ENCODE data around the gene SPRR2B.
"Not testable (repeated sequence)": the region's sequence is repeated elsewhere in the genome, so short reads cannot be mapped to it uniquely, and the experiment has no call there.

SPRR2B gene

DNA sequence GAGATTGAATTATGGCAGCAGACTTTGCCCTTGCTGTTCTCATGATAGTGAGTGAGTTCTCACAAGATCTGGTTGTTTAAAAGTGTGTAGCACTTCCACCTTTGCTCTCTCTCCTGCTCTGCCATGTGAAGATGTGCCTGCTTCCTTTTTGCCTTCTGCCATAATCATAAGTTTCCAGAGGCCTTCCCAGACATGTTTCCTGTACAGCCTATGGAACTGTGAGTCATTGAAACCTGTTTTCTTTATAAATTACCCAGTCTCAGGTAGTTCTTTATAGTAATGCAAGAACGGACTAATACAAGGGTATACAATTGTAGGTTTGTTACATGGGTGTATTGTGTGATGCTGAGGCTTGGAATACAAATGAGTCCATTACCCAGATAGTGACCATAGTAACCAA, 36.2 kb downstream of the SPRR2B start:
- DNase-seq (ENCODE audit: low read depth in 2 of 2, low spot score in 1 of 2) = no peak

DNA sequence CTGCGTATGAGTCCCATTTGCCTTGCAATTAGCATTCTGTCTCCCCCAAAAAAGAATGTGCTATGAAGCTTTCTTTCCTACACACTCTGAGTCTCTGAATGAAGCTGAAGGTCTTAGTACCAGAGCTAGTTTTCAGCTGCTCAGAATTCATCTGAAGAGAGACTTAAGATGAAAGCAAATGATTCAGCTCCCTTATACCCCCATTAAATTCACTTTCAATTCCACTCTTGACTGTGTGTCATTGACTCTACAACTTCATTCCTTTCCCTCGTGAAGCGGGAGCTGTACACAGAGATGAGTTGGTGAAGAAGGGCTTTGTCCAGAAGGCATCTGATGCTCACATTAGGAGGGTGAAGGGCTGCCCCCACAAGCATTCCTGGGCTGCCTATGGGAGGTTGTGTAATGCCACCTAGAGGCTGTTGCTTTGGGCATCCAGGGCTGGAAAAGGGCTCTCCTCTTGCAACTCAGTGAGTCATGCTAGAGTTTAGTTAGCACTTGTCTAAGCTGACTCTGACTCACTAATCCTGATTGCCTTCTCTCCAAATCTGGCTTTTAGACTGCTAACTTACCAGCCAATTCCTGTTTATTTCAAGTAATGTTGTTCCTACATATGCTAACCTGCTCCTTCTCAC, 38.6 kb downstream of the SPRR2B start:
- DNase-seq (ENCODE audit: low read depth in 2 of 2, low spot score in 1 of 2) = no peak

DNA sequence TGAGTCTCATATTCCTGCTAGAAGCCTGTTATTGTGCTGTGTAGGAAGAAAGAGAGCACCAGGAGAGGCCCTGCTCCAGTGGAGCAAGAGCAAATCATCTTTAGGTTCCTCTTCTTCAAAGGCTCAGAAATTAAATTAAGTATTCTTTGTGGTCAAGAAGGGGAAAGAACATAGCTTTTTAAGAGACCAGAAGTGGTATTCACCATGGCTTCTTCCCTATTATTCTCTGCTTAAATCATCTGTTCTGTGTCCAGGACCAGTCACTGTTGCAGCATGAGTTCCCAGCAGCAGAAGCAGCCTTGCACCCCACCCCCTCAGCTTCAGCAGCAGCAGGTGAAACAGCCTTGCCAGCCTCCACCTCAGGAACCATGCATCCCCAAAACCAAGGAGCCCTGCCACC, 39.3 kb downstream of the SPRR2B start:
- no peak for DNase-seq (ENCODE audit: low read depth in 2 of 2, low spot score in 1 of 2)

DNA sequence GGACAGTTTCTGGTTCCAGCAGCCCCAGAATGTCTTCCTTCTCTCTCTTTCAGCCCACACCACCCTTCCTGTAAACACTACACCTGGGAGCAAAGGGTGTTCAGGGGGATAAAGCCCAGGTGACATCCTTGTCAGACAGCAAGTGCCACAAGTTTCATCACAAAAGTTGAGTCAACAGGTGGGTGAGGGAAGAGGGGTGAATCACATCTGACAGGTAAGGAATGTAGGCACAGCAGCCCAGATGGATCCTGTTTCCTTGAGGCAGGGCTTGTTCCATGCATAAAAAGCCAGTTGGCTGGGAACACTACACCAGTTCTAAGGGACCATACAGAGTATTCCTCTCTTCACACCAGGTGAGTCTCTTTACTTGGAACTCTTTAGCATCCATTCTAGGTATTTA, 40.5 kb downstream of the SPRR2B start, which contains the start of gene SPRR1B:
TSS of gene SPRR1B (plus strand) at position 309 of the 400 bp plus-strand sequence. CDS start 1,143 bp downstream, outside the sequence.
- DNase-seq (ENCODE audit: low read depth in 2 of 2, low spot score in 1 of 2) = no peak

DNA sequence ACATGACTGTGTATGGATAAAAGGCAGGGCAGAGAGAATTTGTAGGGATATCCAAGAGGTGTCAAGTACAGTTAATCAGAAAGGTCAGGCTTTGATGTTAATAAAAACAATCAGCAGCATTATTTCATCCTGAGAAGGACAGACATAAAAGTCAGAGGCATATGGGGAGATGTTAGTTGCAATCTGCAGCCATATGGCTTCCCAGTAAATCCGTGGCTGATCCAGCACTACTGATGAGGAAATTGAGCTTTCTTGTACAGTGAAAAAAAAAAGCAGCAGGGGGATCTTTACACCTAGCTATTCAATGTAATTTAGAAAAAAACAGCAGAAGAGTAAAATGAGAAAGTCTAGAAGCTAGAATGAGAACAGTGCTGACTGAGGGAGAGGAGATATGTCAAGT, 42.6 kb downstream of the SPRR2B start:
- DNase-seq (ENCODE audit: low read depth in 2 of 2, low spot score in 1 of 2) = no peak

DNA sequence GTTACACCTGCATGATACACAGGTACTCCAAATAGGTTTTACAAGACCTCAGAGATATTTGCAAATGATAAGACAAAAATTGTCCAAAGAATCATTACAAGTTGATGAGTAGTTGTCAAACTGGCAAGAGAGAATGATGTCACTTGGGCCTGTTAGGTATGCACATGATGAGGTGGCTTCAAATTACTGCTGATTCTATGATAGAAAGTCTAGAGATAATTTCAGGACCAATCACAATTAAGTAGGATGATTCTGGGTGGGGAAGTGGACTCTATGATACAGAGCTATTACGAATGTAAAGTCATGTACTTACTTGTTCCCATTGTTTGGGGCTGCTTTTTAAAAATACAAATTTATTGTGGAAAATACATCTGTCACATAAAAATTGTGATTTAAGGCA, 45.6 kb downstream of the SPRR2B start:
- DNase-seq (ENCODE audit: low read depth in 2 of 2, low spot score in 1 of 2) = no peak

DNA sequence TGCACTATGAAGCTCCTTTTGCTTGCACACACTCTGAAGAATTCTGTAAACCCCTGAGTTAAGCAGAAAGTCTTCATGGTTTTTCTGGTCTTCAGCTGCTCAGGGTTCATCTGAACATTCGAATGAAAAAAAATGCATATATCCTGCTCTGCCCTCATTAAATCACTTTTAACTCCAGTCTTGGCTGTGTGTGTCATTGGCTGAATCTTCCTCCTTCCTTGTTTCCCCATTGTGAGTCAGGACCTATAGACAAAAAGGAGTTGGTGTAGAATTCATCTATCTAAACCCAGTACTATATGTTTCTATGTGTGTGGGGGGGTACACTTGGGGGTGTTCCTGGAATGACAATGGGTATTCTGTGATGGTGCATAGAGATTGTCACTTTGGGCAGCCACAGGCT, 47.0 kb downstream of the SPRR2B start:
- no peak for DNase-seq (ENCODE audit: low read depth in 2 of 2, low spot score in 1 of 2)

DNA sequence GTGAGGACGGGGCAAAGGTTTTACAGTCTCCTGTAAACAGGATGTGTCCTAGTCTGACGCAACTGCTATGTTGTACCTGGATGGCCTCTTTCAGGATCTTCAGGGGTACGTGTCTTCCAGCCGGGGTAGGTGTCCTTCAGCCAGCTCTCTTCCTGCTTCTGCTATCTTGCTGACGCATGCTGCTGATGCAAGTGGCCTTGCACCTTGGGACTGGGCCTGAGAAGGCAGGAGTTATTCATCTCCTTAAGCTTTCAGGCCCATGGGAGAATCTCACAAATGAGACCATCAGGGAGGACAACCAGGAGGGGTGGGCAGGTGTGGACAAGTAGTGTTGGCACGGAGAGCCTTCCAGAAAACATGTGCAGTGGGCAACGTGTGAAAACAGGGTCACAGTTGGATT, 48.3 kb downstream of the SPRR2B start:
- no peak for DNase-seq (ENCODE audit: low read depth in 2 of 2, low spot score in 1 of 2)

DNA sequence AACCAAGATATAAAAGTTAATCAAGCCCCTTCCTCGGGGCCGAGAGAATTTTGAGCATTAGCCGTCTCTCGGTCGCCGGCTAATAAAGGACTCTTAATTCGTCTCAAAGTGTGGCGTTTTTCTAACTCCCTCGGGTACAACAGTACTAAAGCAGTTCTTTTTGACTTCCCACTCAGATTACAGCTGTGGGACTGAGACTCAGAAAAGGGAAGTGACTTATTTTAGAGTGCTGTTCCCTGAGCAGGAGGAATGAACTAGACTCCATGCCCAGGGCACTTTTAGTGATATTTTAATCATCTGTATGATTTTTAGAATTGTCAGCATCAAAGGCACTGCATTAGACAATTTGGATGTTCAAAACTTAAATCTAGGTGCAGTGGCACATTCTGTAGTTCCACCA, 49.1 kb downstream of the SPRR2B start:
- DNase-seq (ENCODE audit: low read depth in 2 of 2, low spot score in 1 of 2) = not testable (repeated sequence)

DNA sequence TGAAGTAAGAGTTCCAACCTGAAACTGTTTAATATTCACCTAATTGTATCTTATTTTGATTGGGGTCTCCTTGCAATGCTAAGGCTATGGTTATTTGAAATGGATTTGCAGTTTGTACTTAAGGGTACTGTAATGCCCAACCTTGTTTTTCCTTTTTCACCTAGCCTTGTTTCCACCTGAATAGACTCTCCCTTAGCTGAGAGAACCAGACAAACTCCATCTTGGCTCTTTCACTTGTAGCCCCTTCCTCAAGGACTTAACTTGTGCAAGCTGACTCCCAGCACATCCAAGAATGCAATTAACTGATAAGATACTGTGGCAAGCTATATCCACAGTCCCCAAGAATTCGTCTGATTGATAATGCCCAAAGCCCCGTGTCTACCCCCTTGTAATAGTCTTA, 49.6 kb downstream of the SPRR2B start:
- DNase-seq (ENCODE audit: low read depth in 2 of 2, low spot score in 1 of 2) = not testable (repeated sequence)

Measured in stimulated activated CD8-positive, alpha-beta memory T cell treated with anti-CD3 and anti-CD28 coated beads, Interleukin-4, amount 100 ng/mL, for 1 hour (primary cell).